ENCODE results near the gene CHRNA1.

CHRNA1 gene

GRCh38 chr2:174759381-174760065 lies 4.7 kb downstream of the CHRNA1 start:
- DNase-seq (ENCODE audit: low spot score) = no peak

GRCh38 chr2:174756743-174757142 lies 7.5 kb downstream of the CHRNA1 start:
- DNase-seq (ENCODE audit: low spot score) = no peak

- no peak for DNase-seq (ENCODE audit: low spot score)
Measured at GRCh38 chr2:174753038-174753633, 11.1 kb downstream of the CHRNA1 start.

- DNase-seq (ENCODE audit: low spot score) = no peak
Measured at GRCh38 chr2:174752403-174753037, 11.8 kb downstream of the CHRNA1 start.

GRCh38 chr2:174750923-174751441 lies 13.3 kb downstream of the CHRNA1 start:
- no peak for DNase-seq (ENCODE audit: low spot score)

- no peak for DNase-seq (ENCODE audit: low spot score)
Measured at GRCh38 chr2:174749793-174750192, 14.5 kb downstream of the CHRNA1 start.

- DNase-seq (ENCODE audit: low spot score) = peak; percentile 43
Measured at GRCh38 chr2:174748948-174749347, 15.3 kb downstream of the CHRNA1 start.

GRCh38 chr2:174745142-174745541 lies 19.1 kb downstream of the CHRNA1 start:
- DNase-seq (ENCODE audit: low spot score) = no peak

- no peak for DNase-seq (ENCODE audit: low spot score)
Measured at GRCh38 chr2:174744111-174744510, 20.2 kb downstream of the CHRNA1 start.

- no peak for DNase-seq (ENCODE audit: low spot score)
Measured at GRCh38 chr2:174740721-174741120, 23.6 kb downstream of the CHRNA1 start.

GRCh38 chr2:174738841-174739240 lies 25.4 kb downstream of the CHRNA1 start:
- no peak for DNase-seq (ENCODE audit: low spot score)

- DNase-seq (ENCODE audit: low spot score) = no peak
Measured at GRCh38 chr2:174731546-174731945, 32.7 kb downstream of the CHRNA1 start.

- no peak for DNase-seq (ENCODE audit: low spot score)
Measured at GRCh38 chr2:174730698-174731018, 33.6 kb downstream of the CHRNA1 start.

GRCh38 chr2:174729797-174730697 lies 34.2 kb downstream of the CHRNA1 start:
- DNase-seq (ENCODE audit: low spot score) = no peak

GRCh38 chr2:174728096-174728495 lies 36.2 kb downstream of the CHRNA1 start:
- DNase-seq (ENCODE audit: low spot score) = no peak

GRCh38 chr2:174726212-174726611 lies 38.1 kb downstream of the CHRNA1 start:
- DNase-seq (ENCODE audit: low spot score) = no peak

GRCh38 chr2:174722942-174723592 lies 41.2 kb downstream of the CHRNA1 start:
- no peak for DNase-seq (ENCODE audit: low spot score)

GRCh38 chr2:174719016-174719415 lies 45.3 kb downstream of the CHRNA1 start:
- DNase-seq (ENCODE audit: low spot score) = no peak

- no peak for DNase-seq (ENCODE audit: low spot score)
Measured at GRCh38 chr2:174718591-174718990, 45.7 kb downstream of the CHRNA1 start.

- no peak for DNase-seq (ENCODE audit: low spot score)
Measured at GRCh38 chr2:174717916-174718315, 46.4 kb downstream of the CHRNA1 start.

GRCh38 chr2:174717273-174717672 lies 47.0 kb downstream of the CHRNA1 start:
- DNase-seq (ENCODE audit: low spot score) = no peak

- no peak for DNase-seq (ENCODE audit: low spot score)
Measured at GRCh38 chr2:174716785-174717184, 47.5 kb downstream of the CHRNA1 start.

Measured in RKO (cell line).